Activated naive CD8-positive, alpha-beta T cell treated with anti-CD3 and anti-CD28 coated beads, Interleukin-2, amount 10 ng/mL, durations not matched to agents 7 days and 5 days (primary cell): Measurements from ENCODE around the gene PAQR6. TPM values are rescaled to one million over a fixed set of nuclear protein-coding genes. Genes with fewer than 3 reads are reported as not detected.
A peak's percentile ranks its signal among the peaks of the same experiment; 100 is the strongest.
"Not testable (repeated sequence)": the region's sequence is repeated elsewhere in the genome, so short reads cannot be mapped to it uniquely, and the experiment has no call there.

ENCODE experiments used
- ATAC-seq: fragments of 150-1000 bp; cut with Tn5 transposase; one replicate; pipeline ENCODE4 v1.10.0; 2021; ENCODE audit warnings: low read depth, moderate library complexity
- POLR2A ChIA-PET: fragments of 350-600 bp; sonication (Branson Sonifier 250); formaldehyde crosslinking; loops from one replicate; lab custom pipeline; 2021; ENCODE audit warnings: antibody characterized with exemption; lab: Charles Lee
- DNase-seq: peaks from one replicate; pipeline ENCODE4 v3.0.0; 2021
- H3K27ac Mint-ChIP-seq: one replicate; pipeline ENCODE4 v1.8.0; 2022; ENCODE audit warnings: mild to moderate bottlenecking, mixed read lengths
- H3K27me3 Mint-ChIP-seq: one replicate; pipeline ENCODE4 v1.8.0; 2022; ENCODE audit warnings: mild to moderate bottlenecking, moderate library complexity, mixed read lengths
- H3K36me3 Mint-ChIP-seq: one replicate; pipeline ENCODE4 v1.8.0; 2021; ENCODE audit warnings: mild to moderate bottlenecking, mixed read lengths
- H3K4me1 Mint-ChIP-seq: one replicate; pipeline ENCODE4 v1.8.0; 2021; ENCODE audit warnings: mixed read lengths
- H3K4me3 Mint-ChIP-seq: one replicate; pipeline ENCODE4 v1.8.0; 2022; ENCODE audit warnings: mild to moderate bottlenecking, moderate library complexity, mixed read lengths
- H3K9me3 Mint-ChIP-seq: one replicate; pipeline ENCODE4 v1.8.0; 2021; ENCODE audit warnings: mixed read lengths
- total RNA-seq, 2 experiments: library from RNA; stranded (reverse); gene quantifications; one replicate each; pipeline ENCODE4 v1.2.3, GENCODE V29; 2021

The PAQR6 gene
- total RNA-seq, 2 experiments from 2014 or later = 7.0 TPM

DNA sequence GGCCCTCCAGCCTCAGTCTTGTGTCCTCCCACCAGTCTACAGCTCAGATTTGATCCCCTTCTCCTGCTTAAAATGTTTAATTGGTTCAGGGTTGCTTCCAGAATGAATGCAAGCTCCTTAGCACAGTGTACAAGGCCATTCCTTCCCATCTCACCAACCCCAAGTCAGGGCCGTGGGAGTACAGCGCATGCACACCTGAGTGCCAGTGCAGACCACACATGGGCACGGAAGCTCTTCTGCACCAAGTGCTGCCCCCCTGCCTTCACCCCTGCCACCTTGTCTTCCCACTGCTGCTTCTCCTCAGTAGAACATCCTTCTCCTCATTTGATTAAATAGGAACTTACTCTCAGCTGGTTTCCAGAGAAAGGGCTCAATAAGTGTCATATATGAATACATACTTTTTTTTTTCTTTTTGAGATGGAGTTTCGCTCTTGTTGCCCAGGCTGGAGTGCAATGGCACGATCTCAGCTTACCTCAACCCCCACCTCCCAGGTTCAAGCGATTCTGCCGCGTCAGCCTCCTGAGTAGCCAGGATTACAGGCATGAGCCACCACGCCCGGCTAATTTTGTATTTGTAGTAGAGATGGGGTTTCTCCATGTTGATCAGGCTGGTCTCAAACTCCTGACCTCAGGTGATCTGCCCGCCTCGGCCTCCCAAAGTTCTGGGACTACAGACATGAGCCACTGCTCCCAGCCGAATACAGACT is 25.7 kb downstream of the PAQR6 start:
- Mint-ChIP-seq H3K4me1 (peaks cover 60% of the 10 kb centered on the region), H3K27ac (peak overlapping the region; percentile 90), H3K36me3 (peaks cover 39% of the 10 kb centered on the region), H3K4me3 (peak overlapping the region; percentile 17), H3K9me3 (no peaks in the 10 kb centered on the region), H3K27me3 (no peaks in the 10 kb centered on the region)
- ATAC-seq (no peak), DNase-seq (no peak)
- POLR2A ChIA-PET = interaction anchor here (1.5 to 10.4 kb wide), 2 partner anchors 9 to 74 kb away, joined by 11 to 79 read pairs; partner anchors contain the start of gene PMF1

- H3K4me3 Mint-ChIP-seq = no peak overlapping the region
- ATAC-seq (no peak), DNase-seq (no peak)
- H3K4me1 Mint-ChIP-seq = peaks cover 48% of the 10 kb centered on the region
- peak overlapping the region; percentile 39 for H3K27ac Mint-ChIP-seq
- POLR2A ChIA-PET = interaction anchor here (0.6 to 10.4 kb wide), 2 partner anchors 20 to 72 kb away, joined by 5 to 79 read pairs; no protein-coding TSS in a partner anchor
- no peaks in the 10 kb centered on the region for H3K9me3 Mint-ChIP-seq
- H3K27me3 Mint-ChIP-seq = no peaks in the 10 kb centered on the region
- H3K36me3 Mint-ChIP-seq = peaks cover 29% of the 10 kb centered on the region
Measured at GRCh38 chr1:156220226-156220625, 27.6 kb downstream of the PAQR6 start.

DNA sequence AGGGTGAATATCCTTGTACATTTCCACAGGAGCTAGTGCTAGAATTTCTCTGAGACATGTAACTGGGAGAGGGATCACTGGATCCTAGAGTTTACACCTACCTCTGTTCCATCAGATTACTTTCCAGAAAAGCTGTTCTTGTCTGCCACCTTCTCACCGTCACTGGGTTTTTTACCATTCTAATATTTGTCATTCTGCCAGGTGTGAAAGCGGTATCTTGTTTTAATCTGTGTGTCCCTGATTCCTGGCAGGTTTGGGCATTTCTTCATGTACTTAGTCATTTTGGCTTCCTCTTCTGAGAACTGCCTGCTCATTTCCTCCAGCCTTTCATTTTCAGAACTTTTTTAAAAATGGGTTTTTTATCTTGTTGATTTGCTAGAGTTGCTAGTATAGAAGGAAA is 30.0 kb downstream of the PAQR6 start:
- ATAC-seq (peak; percentile 48), DNase-seq (no peak)
- POLR2A ChIA-PET = interaction anchor here (0.5 to 10.4 kb wide), 7 partner anchors 8 to 69 kb away, joined by 3 to 79 read pairs (median 6); partner anchors contain the start of genes SLC25A44 and SMG5
- Mint-ChIP-seq H3K36me3 (peaks cover 28% of the 10 kb centered on the region), H3K4me1 (peaks cover 49% of the 10 kb centered on the region), H3K9me3 (no peaks in the 10 kb centered on the region), H3K27me3 (no peaks in the 10 kb centered on the region), H3K27ac (peak overlapping the region; percentile 89), H3K4me3 (peak overlapping the region; percentile 65)

GRCh38 chr1:156216361-156217086 is 31.3 kb downstream of the PAQR6 start:
- H3K4me1 Mint-ChIP-seq = peaks cover 41% of the 10 kb centered on the region
- H3K27me3 Mint-ChIP-seq, DNase-seq, H3K4me3 Mint-ChIP-seq, ATAC-seq, H3K27ac Mint-ChIP-seq, H3K9me3 Mint-ChIP-seq, POLR2A ChIA-PET: not testable (repeated sequence)
- peaks cover 24% of the 10 kb centered on the region for H3K36me3 Mint-ChIP-seq

DNA sequence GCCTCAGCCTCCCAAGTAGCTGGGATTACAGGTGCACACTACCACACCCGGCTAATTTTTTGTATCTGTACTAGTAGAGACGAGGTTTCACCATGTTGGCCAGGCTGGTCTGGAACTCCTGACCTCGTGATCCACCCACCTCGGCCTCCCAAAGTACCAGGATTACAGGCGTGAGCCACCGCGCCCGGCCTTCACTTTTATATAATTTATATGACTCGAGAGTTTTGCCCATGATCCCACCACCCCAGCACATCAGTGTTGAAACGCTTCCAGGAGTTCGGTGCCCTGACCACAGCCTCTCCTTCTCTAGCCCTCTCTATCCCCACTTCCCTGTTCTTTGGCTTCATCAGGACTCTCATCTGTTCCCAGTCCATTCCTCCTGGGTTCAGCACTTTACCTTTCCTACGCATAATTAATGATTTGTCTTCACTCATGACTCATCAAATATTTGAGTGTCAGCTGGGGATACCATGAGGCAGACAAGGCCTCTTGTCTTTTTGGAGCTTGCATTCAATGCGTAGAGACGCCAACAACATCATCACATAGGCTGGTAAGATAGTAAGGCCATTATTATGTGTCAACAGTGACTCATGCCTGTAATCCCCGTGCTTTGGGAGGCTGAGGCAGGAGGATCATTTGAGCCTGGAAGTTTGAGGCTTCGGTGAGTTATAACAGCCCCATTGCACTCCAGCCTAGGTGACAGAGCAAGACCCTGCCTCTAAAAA is 33.7 kb downstream of the PAQR6 start:
- peak overlapping the region; percentile 96 for H3K4me3 Mint-ChIP-seq
- H3K36me3 Mint-ChIP-seq = peaks cover 21% of the 10 kb centered on the region
- H3K27me3 Mint-ChIP-seq = no peaks in the 10 kb centered on the region
- H3K27ac Mint-ChIP-seq = peak overlapping the region; percentile 84
- ATAC-seq = no peak
- POLR2A ChIA-PET = interaction anchor here (2.0 to 3.5 kb wide), 6 partner anchors 8 to 68 kb away, joined by 11 to 55 read pairs (median 38); partner anchors contain the start of genes SEMA4A and SLC25A44
- DNase-seq = no peak
- H3K4me1 Mint-ChIP-seq = peaks cover 33% of the 10 kb centered on the region
- H3K9me3 Mint-ChIP-seq = no peaks in the 10 kb centered on the region

- Mint-ChIP-seq H3K36me3 (peaks cover 25% of the 10 kb centered on the region), H3K4me3 (peak overlapping the region; percentile 96), H3K4me1 (peaks cover 33% of the 10 kb centered on the region), H3K27me3 (no peaks in the 10 kb centered on the region), H3K9me3 (no peaks in the 10 kb centered on the region), H3K27ac (peak overlapping the region; percentile 98)
- no peak for ATAC-seq
- POLR2A ChIA-PET = interaction anchor here (0.9 to 3.5 kb wide), 14 partner anchors 8 to 288 kb away, joined by 3 to 55 read pairs (median 8); partner anchors contain the start of genes SEMA4A, SLC25A44 and SMG5
- no peak for DNase-seq
Measured at GRCh38 chr1:156213644-156213966, 34.3 kb downstream of the PAQR6 start.

DNA sequence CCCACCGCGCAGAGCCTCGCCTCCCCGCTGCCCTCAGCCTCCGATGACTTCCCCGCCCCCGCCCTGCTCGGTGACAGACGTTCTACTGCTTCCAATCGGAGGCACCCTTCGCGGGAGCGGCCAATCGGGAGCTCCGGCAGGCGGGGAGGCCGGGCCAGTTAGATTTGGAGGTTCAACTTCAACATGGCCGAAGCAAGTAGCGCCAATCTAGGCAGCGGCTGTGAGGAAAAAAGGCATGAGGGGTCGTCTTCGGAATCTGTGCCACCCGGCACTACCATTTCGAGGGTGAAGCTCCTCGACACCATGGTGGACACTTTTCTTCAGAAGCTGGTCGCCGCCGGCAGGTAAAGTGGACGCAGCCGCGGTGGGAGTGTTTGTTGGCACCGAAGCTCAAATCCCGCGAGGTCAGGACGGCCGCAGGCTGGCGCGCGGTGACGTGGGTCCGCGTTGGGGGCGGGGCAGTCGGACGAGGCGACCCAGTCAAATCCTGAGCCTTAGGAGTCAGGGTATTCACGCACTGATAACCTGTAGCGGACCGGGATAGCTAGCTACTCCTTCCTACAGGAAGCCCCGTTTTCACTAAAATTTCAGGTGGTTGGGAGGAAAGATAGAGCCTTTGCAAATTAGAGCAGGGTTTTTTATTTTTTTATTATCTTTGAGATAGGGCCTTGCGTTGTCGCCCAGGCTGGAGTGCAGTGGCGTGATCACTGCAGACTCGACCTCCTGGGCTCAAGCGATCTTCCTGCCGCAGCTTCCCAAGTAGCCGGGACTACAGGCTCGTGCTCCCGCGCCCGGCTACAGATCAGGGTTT is 34.8 kb downstream of the PAQR6 start, which contains the start of gene PMF1:
PMF1 (plus strand) TSS at position 175 of the 811 bp plus-strand sequence; CDS start at position 184, 9 bp downstream.
- Mint-ChIP-seq H3K9me3 (no peaks in the 10 kb centered on the region), H3K4me3 (peak within 1 kb of the TSS; percentile 96), H3K36me3 (peaks cover 27% of the 10 kb centered on the region), H3K27me3 (no peaks in the 10 kb centered on the region), H3K4me1 (peaks cover 30% of the 10 kb centered on the region), H3K27ac (peak within 1 kb of the TSS; percentile 98)
- POLR2A ChIA-PET = interaction anchor here (0.5 to 3.5 kb wide), 22 partner anchors 8 to 288 kb away, joined by 3 to 55 read pairs (median 6); partner anchors contain the start of genes MEX3A, SEMA4A, SLC25A44 and SMG5
- DNase-seq (peak; percentile 98), ATAC-seq (peak; percentile 97)

DNA sequence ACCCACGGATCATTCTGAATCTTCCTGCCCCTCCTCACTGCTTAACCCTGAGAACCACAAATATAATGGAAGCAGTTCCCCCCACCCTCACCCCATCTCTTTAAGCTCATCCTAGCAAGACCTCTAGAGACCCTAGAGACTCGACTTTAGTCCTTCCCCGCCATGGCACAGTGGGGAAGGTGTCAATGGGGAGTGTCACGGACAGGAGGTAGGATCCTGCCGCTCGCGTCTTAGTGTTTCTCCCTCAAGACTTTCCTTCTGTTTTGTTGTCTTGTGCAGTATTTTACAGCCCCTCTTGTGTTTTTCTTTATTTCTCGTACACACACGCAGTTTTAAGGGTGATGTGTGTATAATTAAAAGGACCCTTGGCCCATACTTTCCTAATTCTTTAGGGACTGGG is 35.7 kb downstream of the PAQR6 start:
- H3K4me3 Mint-ChIP-seq = peak overlapping the region; percentile 96
- peaks cover 25% of the 10 kb centered on the region for H3K4me1 Mint-ChIP-seq
- peak overlapping the region; percentile 98 for H3K27ac Mint-ChIP-seq
- peaks cover 27% of the 10 kb centered on the region for H3K36me3 Mint-ChIP-seq
- H3K9me3 Mint-ChIP-seq = no peaks in the 10 kb centered on the region
- no peaks in the 10 kb centered on the region for H3K27me3 Mint-ChIP-seq
- no peak for ATAC-seq
- DNase-seq = no peak
- POLR2A ChIA-PET = interaction anchor here (0.6 to 3.5 kb wide), 15 partner anchors 9 to 305 kb away, joined by 3 to 55 read pairs (median 8); partner anchors contain the start of genes SEMA4A, SLC25A44 and SMG5

DNA sequence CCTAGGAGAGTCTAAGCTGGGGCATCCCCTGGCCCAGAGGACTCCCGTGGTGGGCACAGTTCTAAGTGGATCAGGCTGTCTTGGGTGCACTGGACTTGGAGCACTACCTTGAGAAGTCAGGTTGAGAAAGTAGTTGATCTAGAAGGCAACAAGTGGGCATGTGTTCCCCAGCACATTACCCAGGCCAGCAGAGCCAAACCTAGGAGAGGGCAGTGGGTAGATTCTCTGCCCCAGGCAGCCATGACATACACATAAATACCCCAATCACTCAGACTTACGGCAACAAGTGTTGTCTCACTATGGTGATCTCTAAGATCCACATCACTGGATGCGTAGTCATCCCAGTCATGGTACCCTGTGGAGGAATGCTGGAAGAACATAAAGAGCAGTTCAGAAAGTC is 36.6 kb downstream of the PAQR6 start:
- Mint-ChIP-seq H3K27me3 (no peaks in the 10 kb centered on the region), H3K4me1 (peaks cover 25% of the 10 kb centered on the region), H3K9me3 (no peaks in the 10 kb centered on the region), H3K36me3 (peaks cover 27% of the 10 kb centered on the region), H3K27ac (peak overlapping the region; percentile 98), H3K4me3 (no peak overlapping the region)
- POLR2A ChIA-PET = interaction anchor here (0.6 to 3.7 kb wide), 4 partner anchors 8 to 27 kb away, joined by 3 to 16 read pairs (median 3); no protein-coding TSS in a partner anchor
- DNase-seq (no peak), ATAC-seq (no peak)

- DNase-seq (no peak), ATAC-seq (no peak)
- Mint-ChIP-seq H3K4me1 (peaks cover 15% of the 10 kb centered on the region), H3K4me3 (no peak overlapping the region), H3K27me3 (no peaks in the 10 kb centered on the region), H3K9me3 (no peaks in the 10 kb centered on the region), H3K36me3 (peaks cover 28% of the 10 kb centered on the region), H3K27ac (peak overlapping the region; percentile 32)
- POLR2A ChIA-PET = interaction anchor here (1.0 kb wide), 1 partner anchor 8 kb away, joined by 4 read pairs; the partner anchor contains the start of gene PMF1
Measured at GRCh38 chr1:156204686-156205085, 43.2 kb downstream of the PAQR6 start.

DNA sequence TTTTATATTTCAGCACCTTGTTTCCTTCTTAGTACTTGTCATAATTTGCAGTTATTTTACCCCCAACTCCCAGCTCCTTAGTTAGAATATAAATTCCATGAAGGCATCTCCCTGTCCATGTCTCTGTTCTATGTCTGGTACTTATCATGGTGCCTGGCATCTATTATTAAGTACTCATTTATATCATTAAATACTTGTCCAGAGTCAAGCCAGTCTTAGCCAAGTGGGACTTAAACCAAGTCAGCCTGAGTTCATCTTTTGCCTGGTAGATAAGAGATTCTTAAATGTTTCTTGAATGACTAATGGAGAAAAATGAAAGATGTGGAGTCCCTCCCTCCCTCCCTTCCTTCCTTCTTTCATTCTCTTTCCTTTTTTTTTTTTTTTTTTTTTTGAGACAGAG is 44.5 kb downstream of the PAQR6 start:
- peaks cover 23% of the 10 kb centered on the region for H3K36me3 Mint-ChIP-seq
- H3K27ac Mint-ChIP-seq = no peak overlapping the region
- no peaks in the 10 kb centered on the region for H3K27me3 Mint-ChIP-seq
- no peak overlapping the region for H3K4me3 Mint-ChIP-seq
- ATAC-seq (no peak), DNase-seq (no peak)
- POLR2A ChIA-PET = interaction anchor here (1.3 to 1.5 kb wide), 2 partner anchors 10 to 21 kb away, joined by 3 to 5 read pairs; partner anchors contain the start of gene PMF1
- no peaks in the 10 kb centered on the region for H3K9me3 Mint-ChIP-seq
- peaks cover 24% of the 10 kb centered on the region for H3K4me1 Mint-ChIP-seq

GRCh38 chr1:156200044-156200443 is 47.8 kb downstream of the PAQR6 start:
- peak overlapping the region; percentile 23 for H3K4me3 Mint-ChIP-seq
- POLR2A ChIA-PET = interaction anchor here (0.5 to 5.3 kb wide), 4 partner anchors 11 to 361 kb away, joined by 3 to 53 read pairs (median 6); partner anchors contain the start of gene PMF1
- ATAC-seq (no peak), DNase-seq (peak; percentile 17)
- no peaks in the 10 kb centered on the region for H3K27me3 Mint-ChIP-seq
- peaks cover 27% of the 10 kb centered on the region for H3K36me3 Mint-ChIP-seq
- no peaks in the 10 kb centered on the region for H3K9me3 Mint-ChIP-seq
- peaks cover 44% of the 10 kb centered on the region for H3K4me1 Mint-ChIP-seq
- H3K27ac Mint-ChIP-seq = peak overlapping the region; percentile 92
